HFF-Myc (cell line): ENCODE results near the gene NCK1.
"Not testable (repeated sequence)": the region's sequence is repeated elsewhere in the genome, so short reads cannot be mapped to it uniquely, and the experiment has no call there.

ENCODE experiments used
- DNase-seq: peaks from one replicate; pipeline ENCODE4 v3.0.0-alpha.2; 2011; ENCODE audit warnings: low read depth; ENCODE audit errors: extremely low read depth
- H3K4me3 ChIP-seq: replicated peaks from 2 replicates; pipeline ENCODE4 v1.5.1; 2011; ENCODE audit warnings: low read depth, mild to moderate bottlenecking, control low read depth, low read length
- CTCF ChIP-seq: IDR thresholded peaks from 2 replicates; pipeline ENCODE4 v1.5.1; 2012; ENCODE audit warnings: mild to moderate bottlenecking, low read depth, low read length, control low read depth; ENCODE audit errors: missing control alignments

Gene NCK1

GRCh38 chr3:136982033-136982432, 120.0 kb downstream of the NCK1 start:
- H3K4me3 ChIP-seq, result no peak overlapping the region
- TF ChIP-seq CTCF, result no peak
- DNase-seq, result no peak

- H3K4me3 ChIP-seq, result no peak overlapping the region
- no peak for TF ChIP-seq CTCF
- no peak for DNase-seq
Measured at GRCh38 chr3:136982520-136983138, 120.6 kb downstream of the NCK1 start.

GRCh38 chr3:136984837-136985236, 122.8 kb downstream of the NCK1 start:
- no peak for TF ChIP-seq CTCF
- DNase-seq, result no peak

GRCh38 chr3:136987398-136987980, 125.5 kb downstream of the NCK1 start:
- H3K4me3 ChIP-seq, DNase-seq: not testable (repeated sequence)

More at GRCh38 chr3:136984837-136985236, 122.8 kb downstream of the NCK1 start:
- no peak overlapping the region for H3K4me3 ChIP-seq

DNA sequence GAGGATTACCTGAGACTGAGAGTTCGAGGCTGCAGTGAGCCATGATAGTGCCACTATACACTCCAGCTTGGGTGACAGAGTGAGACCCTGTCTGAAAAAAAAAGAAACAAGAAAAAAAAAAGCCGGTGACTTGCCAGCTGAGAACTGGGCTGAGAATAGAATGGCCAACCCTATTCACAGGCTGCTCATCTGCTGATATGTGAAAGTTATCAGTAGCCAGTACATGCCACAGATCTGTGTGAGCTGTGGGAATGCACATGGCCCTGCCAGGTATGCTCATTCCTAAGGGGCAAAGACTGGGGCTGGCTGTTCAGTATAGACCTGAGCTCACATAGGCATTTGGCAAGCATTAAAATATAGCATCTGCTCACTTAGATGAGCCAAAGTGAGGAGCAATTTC, 126.6 kb downstream of the NCK1 start:
- H3K4me3 ChIP-seq, result no peak overlapping the region
- no peak for DNase-seq
- no peak for TF ChIP-seq CTCF

DNA sequence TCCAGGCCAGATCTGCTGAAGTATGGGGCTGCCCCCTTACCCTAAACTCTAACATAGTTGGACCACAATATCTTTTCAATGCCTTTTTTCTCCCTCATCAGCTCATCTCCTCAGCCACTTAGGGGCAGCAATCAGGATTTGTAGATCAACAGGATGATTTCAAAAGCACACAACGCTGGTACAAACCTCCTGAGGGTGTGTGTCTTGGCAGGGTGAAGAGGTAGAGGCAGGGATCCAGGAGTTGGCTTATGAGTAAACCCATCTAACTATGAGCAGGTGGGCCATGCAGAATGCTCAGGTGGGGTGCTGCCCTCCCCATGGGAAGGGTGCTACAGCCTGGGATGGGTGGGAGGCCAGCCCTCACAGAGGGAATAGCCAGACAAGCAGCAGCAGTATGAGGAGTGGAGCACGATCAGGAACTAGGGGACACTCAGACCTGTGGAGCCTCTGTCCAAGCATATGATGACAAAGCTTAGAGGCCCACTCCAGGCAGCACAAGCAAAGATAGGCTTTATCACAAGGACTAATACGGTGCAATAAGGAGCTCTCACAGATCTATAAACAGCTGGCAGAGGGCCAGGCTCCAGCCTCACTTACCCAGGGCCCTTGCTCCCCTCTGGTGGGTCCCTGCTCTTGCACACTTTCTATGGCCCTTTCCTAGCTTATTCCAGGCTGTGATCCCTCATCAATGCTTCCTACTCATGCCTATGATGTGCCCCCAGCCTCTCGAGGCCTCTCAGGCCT, 127.9 kb downstream of the NCK1 start:
- H3K4me3 ChIP-seq, result no peak overlapping the region
- no peak for DNase-seq
- TF ChIP-seq CTCF, result no peak

GRCh38 chr3:136990826-136991225, 128.8 kb downstream of the NCK1 start:
- TF ChIP-seq CTCF, result no peak
- H3K4me3 ChIP-seq, result no peak overlapping the region
- DNase-seq, result no peak
